Measurements from ENCODE around the gene LGMN. TPM values are rescaled to one million over a fixed set of nuclear protein-coding genes. Genes with fewer than 3 reads are reported as not detected.

LGMN gene
- total RNA-seq, 2 donors from 2014 or later: 20.8 to 41.8 TPM

DNA sequence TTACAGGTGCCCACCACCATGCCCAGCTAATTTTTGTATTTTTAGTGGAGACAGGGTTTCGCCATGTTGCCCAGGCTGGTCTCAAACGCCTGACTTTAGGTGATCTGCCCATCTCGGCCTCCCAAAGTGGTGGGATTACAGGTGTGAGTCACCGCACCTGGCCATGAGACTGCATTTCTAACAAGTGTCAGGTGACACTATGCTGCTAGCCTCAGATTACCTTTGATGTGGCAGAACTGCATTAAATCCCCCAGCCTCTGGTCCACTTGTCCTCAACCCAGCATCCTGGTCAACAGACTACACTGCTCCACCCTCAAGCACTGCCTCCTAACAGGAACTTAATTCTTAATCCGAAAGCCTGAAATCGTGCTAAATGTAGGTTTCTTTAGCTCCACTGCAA, 13.1 kb downstream of the LGMN start:
- Histone ChIP-seq H3K4me1 (no peaks in the 10 kb centered on the region), H3K27me3 (no peaks in the 10 kb centered on the region), H3K27ac (no peak overlapping the region), H3K36me3 (replicated peaks in 1 of 2; ENCODE audit: insufficient read depth in 1 of 2, low read depth in 2 of 2) (peaks cover 0 to 8% of the 10 kb centered on the region in 2 donors), H3K9me3 (no peaks in the 10 kb centered on the region), H3K4me3 (no peak overlapping the region)
- ATAC-seq (no peak), DNase-seq (no peak)
- WGBS, 2 donors: 89 to 94% methylated on average over 6 of the region's 6 CpGs
- TF ChIP-seq, protein P1, sequence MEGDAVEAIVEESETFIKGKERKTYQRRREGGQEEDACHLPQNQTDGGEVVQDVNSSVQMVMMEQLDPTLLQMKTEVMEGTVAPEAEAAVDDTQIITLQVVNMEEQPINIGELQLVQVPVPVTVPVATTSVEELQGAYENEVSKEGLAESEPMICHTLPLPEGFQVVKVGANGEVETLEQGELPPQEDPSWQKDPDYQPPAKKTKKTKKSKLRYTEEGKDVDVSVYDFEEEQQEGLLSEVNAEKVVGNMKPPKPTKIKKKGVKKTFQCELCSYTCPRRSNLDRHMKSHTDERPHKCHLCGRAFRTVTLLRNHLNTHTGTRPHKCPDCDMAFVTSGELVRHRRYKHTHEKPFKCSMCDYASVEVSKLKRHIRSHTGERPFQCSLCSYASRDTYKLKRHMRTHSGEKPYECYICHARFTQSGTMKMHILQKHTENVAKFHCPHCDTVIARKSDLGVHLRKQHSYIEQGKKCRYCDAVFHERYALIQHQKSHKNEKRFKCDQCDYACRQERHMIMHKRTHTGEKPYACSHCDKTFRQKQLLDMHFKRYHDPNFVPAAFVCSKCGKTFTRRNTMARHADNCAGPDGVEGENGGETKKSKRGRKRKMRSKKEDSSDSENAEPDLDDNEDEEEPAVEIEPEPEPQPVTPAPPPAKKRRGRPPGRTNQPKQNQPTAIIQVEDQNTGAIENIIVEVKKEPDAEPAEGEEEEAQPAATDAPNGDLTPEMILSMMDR (IDR thresholded peaks at IDR 0.05): no peak
- TF ChIP-seq POLR2A (IDR thresholded peaks at IDR 0.05): no peak
- intact Hi-C loops (cut with DNase I): no loop called here

DNA sequence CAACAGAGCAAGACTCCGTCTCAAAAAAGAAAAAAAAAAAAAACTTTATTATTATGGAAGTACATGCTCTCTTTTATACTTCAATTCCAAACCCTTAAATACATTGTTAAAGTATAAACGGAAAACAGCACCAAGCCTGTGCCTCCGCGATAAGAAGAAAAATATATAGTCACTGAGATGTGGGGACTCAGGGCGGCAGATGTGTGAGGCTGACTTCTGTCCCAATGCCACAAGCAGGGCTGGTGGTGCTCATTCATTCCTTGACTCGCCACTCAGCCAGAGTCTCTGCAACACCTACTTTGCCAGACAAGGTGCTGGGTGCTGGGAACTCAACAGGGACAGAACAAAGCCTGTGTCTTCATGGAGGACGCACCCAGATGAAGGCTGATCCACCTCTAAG, 13.8 kb downstream of the LGMN start:
- Histone ChIP-seq H3K4me1 (no peaks in the 10 kb centered on the region), H3K36me3 (replicated peaks in 1 of 2; ENCODE audit: insufficient read depth in 1 of 2, low read depth in 2 of 2) (peaks cover 0 to 8% of the 10 kb centered on the region in 2 donors), H3K27ac (no peak overlapping the region), H3K27me3 (no peaks in the 10 kb centered on the region), H3K4me3 (no peak overlapping the region), H3K9me3 (no peaks in the 10 kb centered on the region)
- ATAC-seq (no peak), DNase-seq (no peak)
- TF ChIP-seq, protein P1 (IDR thresholded peaks at IDR 0.05): no peak
- TF ChIP-seq POLR2A (IDR thresholded peaks at IDR 0.05): no peak
- WGBS, 2 donors: 96% methylated on average over 7 of the region's 7 CpGs
- intact Hi-C loops (cut with DNase I): no loop called here

DNA sequence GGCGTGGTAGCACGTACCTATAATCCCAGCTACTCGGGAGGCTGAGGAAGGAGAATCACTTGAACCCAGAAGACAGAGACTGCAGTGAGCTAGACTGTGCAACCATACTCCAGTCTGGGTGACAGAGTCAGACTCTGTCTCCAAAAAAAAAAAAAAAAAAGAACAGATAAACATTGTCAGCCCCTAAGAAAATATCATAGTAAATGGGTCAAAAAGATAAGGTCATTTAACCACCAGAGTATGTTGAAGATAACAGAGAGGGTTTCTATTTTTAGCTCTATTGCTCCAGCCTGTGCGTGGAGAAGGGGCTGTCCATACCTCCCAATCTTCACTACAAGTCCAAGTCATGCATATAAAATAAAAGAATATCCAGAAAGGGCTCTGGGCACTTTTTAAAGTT, 15.4 kb downstream of the LGMN start:
- Histone ChIP-seq H3K9me3 (no peaks in the 10 kb centered on the region), H3K4me3 (no peak overlapping the region), H3K4me1 (no peaks in the 10 kb centered on the region), H3K27me3 (no peaks in the 10 kb centered on the region), H3K27ac (no peak overlapping the region), H3K36me3 (replicated peaks in 1 of 2; ENCODE audit: insufficient read depth in 1 of 2, low read depth in 2 of 2) (peaks cover 0 to 8% of the 10 kb centered on the region in 2 donors)
- no peak for DNase-seq
- intact Hi-C loops (cut with DNase I): no loop called here
- 62 to 77% methylated on average over 4 of the region's 4 CpGs for WGBS, 2 donors
- TF ChIP-seq POLR2A (IDR thresholded peaks at IDR 0.05): no peak
- TF ChIP-seq, protein P1 (IDR thresholded peaks at IDR 0.05): no peak
- ATAC-seq: no peak

DNA sequence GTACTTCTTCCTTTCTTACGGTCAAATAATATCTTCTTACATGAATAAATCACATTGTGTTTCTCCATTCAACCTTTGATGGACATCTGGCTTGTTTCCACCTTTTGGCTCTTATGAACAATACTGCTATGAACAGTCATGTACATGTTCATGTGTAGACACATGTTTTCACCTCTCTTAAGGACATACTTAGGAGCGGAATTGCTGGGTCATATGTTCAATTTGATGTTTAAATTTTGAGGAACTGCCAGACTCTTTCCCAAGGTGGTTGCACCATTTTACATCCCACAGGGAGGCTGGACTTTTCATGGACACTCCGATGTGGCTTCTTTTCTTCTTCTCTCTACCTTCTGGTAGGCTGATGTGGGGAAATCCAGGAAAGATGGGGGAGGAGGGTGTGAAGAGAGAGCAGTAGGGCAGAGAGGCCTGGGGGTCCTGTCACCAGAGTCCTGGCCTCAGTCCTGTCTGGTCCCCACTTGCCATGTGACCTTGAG, 16.8 kb downstream of the LGMN start:
- WGBS, 2 donors: 90 to 96% methylated on average over 3 of the region's 3 CpGs
- Histone ChIP-seq H3K36me3 (replicated peaks in 1 of 2; ENCODE audit: insufficient read depth in 1 of 2, low read depth in 2 of 2) (peaks cover 0 to 8% of the 10 kb centered on the region in 2 donors), H3K4me3 (no peak overlapping the region), H3K27me3 (no peaks in the 10 kb centered on the region), H3K9me3 (no peaks in the 10 kb centered on the region), H3K27ac (no peak overlapping the region), H3K4me1 (no peaks in the 10 kb centered on the region)
- no peak for TF ChIP-seq POLR2A (IDR thresholded peaks at IDR 0.05)
- TF ChIP-seq, protein P1 (IDR thresholded peaks at IDR 0.05): no peak
- DNase-seq: no peak
- no peak for ATAC-seq
- intact Hi-C loops (cut with DNase I): no loop called here

DNA sequence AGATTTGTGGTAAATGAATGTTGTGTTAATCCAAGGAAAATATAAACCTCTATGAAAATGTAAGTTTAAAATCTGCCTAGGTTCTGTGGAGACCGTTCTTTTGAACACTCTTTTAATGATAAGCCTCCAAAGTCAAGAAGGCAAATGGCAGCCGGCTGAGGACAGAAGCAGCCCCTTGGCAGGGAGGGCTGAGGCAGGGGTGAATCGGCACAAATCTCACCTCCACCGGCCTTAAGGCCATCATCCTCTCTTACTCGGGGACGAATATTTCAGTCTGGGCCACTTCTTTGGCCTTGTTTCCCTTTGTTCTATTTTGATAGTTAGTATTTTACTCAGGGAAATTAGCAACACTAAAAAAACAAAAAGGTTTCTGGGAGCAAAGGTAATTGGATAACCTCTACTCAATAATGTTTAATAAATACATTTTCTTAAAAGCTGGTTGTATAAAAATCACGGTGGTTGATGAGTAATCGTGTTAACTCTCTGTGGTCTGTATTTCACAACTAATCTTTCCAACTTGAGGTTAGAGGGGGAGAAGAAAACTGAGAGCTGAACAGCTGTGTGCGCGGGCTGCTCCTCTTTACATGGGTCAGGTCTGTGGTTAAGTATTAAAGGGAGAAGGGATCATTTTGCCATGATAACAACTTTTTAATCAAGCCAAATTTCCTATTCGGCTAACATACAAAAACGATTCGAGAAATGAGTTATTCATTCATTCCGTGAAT, 18.6 kb downstream of the LGMN start:
- ATAC-seq: no peak
- H3K27ac ChIP-seq: no peak overlapping the region
- no peak for TF ChIP-seq POLR2A (IDR thresholded peaks at IDR 0.05)
- TF ChIP-seq, protein P1 (IDR thresholded peaks at IDR 0.05): no peak
- peaks cover 0 to 8% of the 10 kb centered on the region in 2 donors for H3K36me3 ChIP-seq (replicated peaks in 1 of 2; ENCODE audit: insufficient read depth in 1 of 2, low read depth in 2 of 2)
- no peak for DNase-seq
- no peaks in the 10 kb centered on the region for H3K9me3 ChIP-seq
- WGBS, 2 donors: 70 to 73% methylated on average over 14 of the region's 14 CpGs
- no peak overlapping the region for H3K4me3 ChIP-seq
- intact Hi-C loops (cut with DNase I): no loop called here
- no peaks in the 10 kb centered on the region for H3K27me3 ChIP-seq
- H3K4me1 ChIP-seq: peaks cover 3% of the 10 kb centered on the region
